ENCODE data around the gene PCBP3. TPM values are rescaled to one million over a fixed set of nuclear protein-coding genes. Genes with fewer than 3 reads are reported as not detected.

PCBP3 gene
- total and polyA plus RNA-seq, 2 experiments from 2014 or later = 3.4 to 4.3 TPM

GRCh38 chr21:45632637-45633251 lies 10.8 kb upstream of the PCBP3 start:
- H3K27ac ChIP-seq = no peak overlapping the region
- no peaks in the 10 kb centered on the region for H3K36me3 ChIP-seq
- no peaks in the 10 kb centered on the region for H3K4me1 ChIP-seq (ENCODE audit: low read depth)
- H3K27me3 ChIP-seq = no peaks in the 10 kb centered on the region
- no peak overlapping the region for H3K4me3 ChIP-seq
- no peak for TF ChIP-seq CTCF (IDR thresholded peaks at IDR 0.05; ENCODE audit: low read depth, low read length)
- H3K9me3 ChIP-seq (ENCODE audit: low read depth) = no peaks in the 10 kb centered on the region
- DNase-seq (ENCODE audit: low read depth in 1 of 2, low spot score in 1 of 2) = no peak

- no peak overlapping the region for H3K27ac ChIP-seq
- H3K9me3 ChIP-seq (ENCODE audit: low read depth) = no peaks in the 10 kb centered on the region
- H3K36me3 ChIP-seq = no peaks in the 10 kb centered on the region
- peaks cover 8% of the 10 kb centered on the region for H3K4me1 ChIP-seq (ENCODE audit: low read depth)
- H3K27me3 ChIP-seq = no peaks in the 10 kb centered on the region
- no peak overlapping the region for H3K4me3 ChIP-seq
- TF ChIP-seq CTCF (IDR thresholded peaks at IDR 0.05; ENCODE audit: low read depth, low read length) = no peak
- DNase-seq (ENCODE audit: low read depth in 1 of 2, low spot score in 1 of 2) = peak in 1 of 2 donors; percentile 69
These were observed 8.9 kb upstream of the PCBP3 start for GRCh38 chr21:45634511-45635183.

GRCh38 chr21:45635271-45636151 lies 8.0 kb upstream of the PCBP3 start:
- TF ChIP-seq CTCF (IDR thresholded peaks at IDR 0.05; ENCODE audit: low read depth, low read length) = no peak
- Histone ChIP-seq H3K36me3 (no peaks in the 10 kb centered on the region), H3K4me3 (no peak overlapping the region), H3K27ac (no peak overlapping the region), H3K4me1 (ENCODE audit: low read depth) (peaks cover 8% of the 10 kb centered on the region), H3K27me3 (no peaks in the 10 kb centered on the region), H3K9me3 (ENCODE audit: low read depth) (no peaks in the 10 kb centered on the region)
- no peak for DNase-seq (ENCODE audit: low read depth in 1 of 2, low spot score in 1 of 2)

GRCh38 chr21:45636459-45636858 lies 7.1 kb upstream of the PCBP3 start:
- H3K4me3 ChIP-seq = no peak overlapping the region
- TF ChIP-seq CTCF (IDR thresholded peaks at IDR 0.05; ENCODE audit: low read depth, low read length) = no peak
- H3K36me3 ChIP-seq = no peaks in the 10 kb centered on the region
- no peaks in the 10 kb centered on the region for H3K27me3 ChIP-seq
- no peaks in the 10 kb centered on the region for H3K9me3 ChIP-seq (ENCODE audit: low read depth)
- H3K4me1 ChIP-seq (ENCODE audit: low read depth) = peaks cover 8% of the 10 kb centered on the region
- H3K27ac ChIP-seq = no peak overlapping the region
- DNase-seq (ENCODE audit: low read depth in 1 of 2, low spot score in 1 of 2) = no peak

- no peak overlapping the region for H3K4me3 ChIP-seq
- peaks cover 2% of the 10 kb centered on the region for H3K27me3 ChIP-seq
- no peak overlapping the region for H3K27ac ChIP-seq
- no peaks in the 10 kb centered on the region for H3K9me3 ChIP-seq (ENCODE audit: low read depth)
- no peaks in the 10 kb centered on the region for H3K36me3 ChIP-seq
- DNase-seq (ENCODE audit: low read depth in 1 of 2, low spot score in 1 of 2) = no peak
- TF ChIP-seq CTCF (IDR thresholded peaks at IDR 0.05; ENCODE audit: low read depth, low read length) = no peak
- peaks cover 8% of the 10 kb centered on the region for H3K4me1 ChIP-seq (ENCODE audit: low read depth)
These were observed 6.4 kb upstream of the PCBP3 start for GRCh38 chr21:45636951-45637646.
